Smooth muscle cell (in vitro differentiated cells): ENCODE measurements around the gene MTERF2. TPM values are rescaled to one million over a fixed set of nuclear protein-coding genes. Genes with fewer than 3 reads are reported as not detected.

ENCODE experiments used
- DNase-seq: peaks from one replicate; lab custom pipeline; 2025; ENCODE audit not compliant: unreplicated experiment; lab: John Stamatoyannopoulos, UW
- H2AFZ ChIP-seq: fragments of 200-600 bp; sonication (generic); 2 replicates; pipeline ENCODE4 v1.6.0; 2016; ENCODE audit warnings: antibody characterized with exemption, low read depth, mild to moderate bottlenecking
- H3F3A ChIP-seq: fragments of 200-600 bp; sonication (generic); 2 replicates; pipeline ENCODE4 v1.6.0; 2017; ENCODE audit warnings: antibody characterized with exemption, low read depth
- H3K27ac ChIP-seq: fragments of 200-600 bp; sonication (generic); 2 replicates; pipeline ENCODE4 v1.5.1; 2016; ENCODE audit warnings: low read depth, mild to moderate bottlenecking
- H3K27me3 ChIP-seq: fragments of 200-600 bp; sonication (generic); 2 replicates; pipeline ENCODE4 v1.6.1; 2016; ENCODE audit warnings: low read depth, mild to moderate bottlenecking
- H3K36me3 ChIP-seq: fragments of 200-600 bp; sonication (generic); 2 replicates; pipeline ENCODE4 v1.5.1; 2016; ENCODE audit warnings: low read depth
- H3K4me1 ChIP-seq: fragments of 200-600 bp; sonication (generic); 2 replicates; pipeline ENCODE4 v1.5.1; 2016; ENCODE audit warnings: low read depth
- H3K4me2 ChIP-seq: fragments of 200-600 bp; sonication (generic); 2 replicates; pipeline ENCODE4 v1.6.0; 2016; ENCODE audit warnings: mild to moderate bottlenecking
- H3K4me3 ChIP-seq: fragments of 200-600 bp; sonication (generic); 2 replicates; pipeline ENCODE4 v1.5.1; 2016; ENCODE audit warnings: mild to moderate bottlenecking
- H3K79me2 ChIP-seq: fragments of 200-600 bp; sonication (generic); 2 replicates; pipeline ENCODE4 v1.6.0; 2016; ENCODE audit warnings: low read depth, mild to moderate bottlenecking
- H3K9ac ChIP-seq: fragments of 200-600 bp; sonication (generic); 2 replicates; pipeline ENCODE4 v1.6.0; 2016; ENCODE audit warnings: low read depth
- H3K9me3 ChIP-seq: fragments of 200-600 bp; sonication (generic); replicated peaks from 2 replicates; pipeline ENCODE4 v1.5.1; 2016; ENCODE audit warnings: low read depth
- H4K20me1 ChIP-seq: fragments of 200-600 bp; sonication (generic); 2 replicates; pipeline ENCODE4 v1.6.0; 2016; ENCODE audit warnings: low read depth
- CTCF ChIP-seq: fragments of 200-600 bp; sonication (generic); IDR thresholded peaks from 2 replicates; pipeline ENCODE4 v1.5.1; 2017; ENCODE audit warnings: borderline replicate concordance, mild to moderate bottlenecking, antibody characterized with exemption; ENCODE audit not compliant: insufficient read depth, poor library complexity, severe bottlenecking
- WGBS: methylation state at CpG from one replicate; pipeline ENCODE4 v1.1.7; 2016; ENCODE audit warnings: low lambda C conversion rate; 5-methylcytosine and 5-hydroxymethylcytosine counted together
- polyA plus RNA-seq: library from polyadenylated mRNA; unstranded; fragments of >200 nt; fragmentation: Nextera tagmentation; extraction: Ambion mirVana; gene quantifications from 2 replicates; pipeline ENCODE4 v1.2.1, GENCODE V29; 2016
- total RNA-seq: library from RNA; depleted of rRNA; stranded (reverse); fragments of >200 nt; gene quantifications from 2 replicates; pipeline ENCODE4 v1.2.3, GENCODE V29; 2014

The MTERF2 gene
- total and polyA plus RNA-seq, 2 experiments from 2014 or later, result 2.8 to 5.0 TPM

- no peaks in the 10 kb centered on the region for H3K36me3 ChIP-seq
- 75% methylated on average over 7 of the region's 7 CpGs for WGBS
- DNase-seq, result no peak
These were observed 45.3 kb upstream of the MTERF2 start for GRCh38 chr12:107032266-107032665.

GRCh38 chr12:107031061-107031460, 44.1 kb upstream of the MTERF2 start:
- no peak for TF ChIP-seq CTCF
- Histone ChIP-seq H3K9me3 (no peaks in the 10 kb centered on the region), H3K27ac (peak overlapping the region; percentile 28), H4K20me1 (no peaks in the 10 kb centered on the region), H3K79me2 (peaks cover 28% of the 10 kb centered on the region), H3K4me1 (peaks cover 23% of the 10 kb centered on the region), H3K4me2 (no peak overlapping the region), H3K4me3 (no peak overlapping the region), H3K36me3 (no peaks in the 10 kb centered on the region), H2AFZ (no peak overlapping the region), H3F3A (peaks cover 9% of the 10 kb centered on the region), H3K9ac (no peak overlapping the region), H3K27me3 (no peaks in the 10 kb centered on the region)
- WGBS, result 87% methylated on average over 2 of the region's 2 CpGs
- DNase-seq, result no peak

More at GRCh38 chr12:107032266-107032665, 45.3 kb upstream of the MTERF2 start:
- no peaks in the 10 kb centered on the region for H3K9me3 ChIP-seq
- H4K20me1 ChIP-seq, result no peaks in the 10 kb centered on the region
- no peak overlapping the region for H3K9ac ChIP-seq
- no peak overlapping the region for H3K27ac ChIP-seq
- no peak overlapping the region for H2AFZ ChIP-seq
- peaks cover 17% of the 10 kb centered on the region for H3K4me1 ChIP-seq
- peaks cover 33% of the 10 kb centered on the region for H3K79me2 ChIP-seq
- H3F3A ChIP-seq, result peaks cover 4% of the 10 kb centered on the region
- no peak overlapping the region for H3K4me3 ChIP-seq
- H3K27me3 ChIP-seq, result no peaks in the 10 kb centered on the region
- TF ChIP-seq CTCF, result no peak
- no peak overlapping the region for H3K4me2 ChIP-seq

- no peak for DNase-seq
- no peak for TF ChIP-seq CTCF
- peak overlapping the region; percentile 97 for H3K9ac ChIP-seq
- no peaks in the 10 kb centered on the region for H3K9me3 ChIP-seq
- no peaks in the 10 kb centered on the region for H3K27me3 ChIP-seq
- H3F3A ChIP-seq, result peaks cover 9% of the 10 kb centered on the region
- 86% methylated on average over 7 of the region's 7 CpGs for WGBS
- H3K4me1 ChIP-seq, result peaks cover 23% of the 10 kb centered on the region
- peaks cover 37% of the 10 kb centered on the region for H3K79me2 ChIP-seq
- H3K36me3 ChIP-seq, result no peaks in the 10 kb centered on the region
- no peaks in the 10 kb centered on the region for H4K20me1 ChIP-seq
- H3K27ac ChIP-seq, result peak overlapping the region; percentile 99
- no peak overlapping the region for H2AFZ ChIP-seq
- peak overlapping the region; percentile 83 for H3K4me2 ChIP-seq
- H3K4me3 ChIP-seq, result no peak overlapping the region
These were observed 42.1 kb upstream of the MTERF2 start for GRCh38 chr12:107029081-107029480.

GRCh38 chr12:107027636-107028053, 40.7 kb upstream of the MTERF2 start:
- Histone ChIP-seq H3K9me3 (no peaks in the 10 kb centered on the region), H4K20me1 (no peaks in the 10 kb centered on the region), H3K9ac (peak overlapping the region; percentile 97), H3K27me3 (no peaks in the 10 kb centered on the region), H3K4me2 (peak overlapping the region; percentile 83), H3K27ac (peak overlapping the region; percentile 99), H3K4me1 (peaks cover 23% of the 10 kb centered on the region), H3K4me3 (peak overlapping the region; percentile 26), H3F3A (peaks cover 9% of the 10 kb centered on the region), H3K36me3 (no peaks in the 10 kb centered on the region), H2AFZ (no peak overlapping the region), H3K79me2 (peaks cover 40% of the 10 kb centered on the region)
- no peak for TF ChIP-seq CTCF
- DNase-seq, result no peak
- 0% methylated on average over 2 of the region's 2 CpGs for WGBS
